Left hindlimb (tissue), 1 donor: ENCODE data around the gene PRMT3.
"Not testable (repeated sequence)": the region's sequence is repeated elsewhere in the genome, so short reads cannot be mapped to it uniquely, and the experiment has no call there.

Experiments
- DNase-seq: peaks from one replicate; pipeline ENCODE4 v3.0.0-alpha.2; 2018

PRMT3 gene

DNA sequence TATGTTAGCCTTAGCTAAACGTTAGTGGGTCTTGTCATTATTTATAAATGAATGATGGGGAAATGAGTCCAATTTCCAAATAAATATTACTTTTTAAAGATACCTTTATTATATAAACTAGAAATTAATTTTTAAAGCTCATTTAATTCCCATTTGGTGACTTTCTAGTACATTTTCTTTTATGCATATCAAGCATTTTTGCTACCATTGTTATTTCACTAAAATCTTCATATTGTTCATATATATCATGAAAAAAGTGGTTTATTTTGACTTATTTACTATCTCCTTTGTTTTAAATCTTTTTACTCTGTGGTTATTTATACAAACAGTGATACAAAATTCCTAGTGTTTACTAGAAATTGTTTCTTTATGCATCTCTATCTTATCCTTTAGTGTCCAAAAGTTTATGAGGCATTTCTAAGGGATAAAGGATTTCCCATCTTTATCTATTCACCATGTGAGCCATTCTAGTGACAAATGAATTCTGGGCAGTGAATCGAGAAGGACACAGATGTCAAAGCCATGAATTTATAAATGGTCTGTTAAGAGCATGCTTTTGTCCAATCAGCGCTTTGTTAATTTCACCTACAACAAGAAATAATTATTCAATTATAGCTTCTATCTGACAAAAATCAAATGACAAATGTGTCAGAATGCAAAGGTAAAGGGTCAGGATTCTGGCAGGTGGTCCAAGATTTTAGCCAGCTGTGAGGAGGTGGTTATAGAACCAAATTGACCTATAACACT, 70.6 kb downstream of the PRMT3 start:
- no peak for DNase-seq

DNA sequence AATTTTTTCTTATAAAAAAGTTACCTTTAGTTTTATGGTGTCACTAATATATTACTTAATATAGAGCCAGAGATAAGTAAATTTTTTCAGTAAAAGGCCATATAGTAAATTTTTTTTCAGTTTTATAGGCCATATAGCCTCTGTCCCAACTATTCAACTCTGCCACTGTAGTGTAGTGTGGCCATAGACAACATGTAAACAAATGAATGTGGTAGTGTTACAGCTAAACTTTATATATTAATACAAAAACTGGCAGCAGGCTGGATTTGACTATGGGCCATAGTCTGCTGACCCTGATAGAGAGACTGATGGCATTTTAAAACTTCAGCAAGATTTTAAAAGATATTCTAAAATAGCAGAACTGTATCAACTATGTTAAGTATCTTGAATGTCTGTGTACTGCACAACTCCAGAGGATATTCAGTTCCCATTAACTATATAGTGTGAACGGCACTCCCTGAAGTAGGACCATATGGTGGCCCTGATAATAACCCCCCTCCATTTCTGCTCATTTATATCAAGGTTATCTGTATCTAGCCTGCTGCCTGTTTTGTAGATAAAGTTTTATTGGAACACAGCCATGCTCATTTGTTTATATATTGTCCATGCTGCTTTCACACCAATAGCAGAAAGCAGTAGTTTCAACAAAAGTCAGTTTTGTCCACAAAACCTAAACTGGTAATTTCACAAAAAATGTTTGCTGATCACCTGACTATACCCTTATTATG, 71.6 kb downstream of the PRMT3 start:
- no peak for DNase-seq

DNA sequence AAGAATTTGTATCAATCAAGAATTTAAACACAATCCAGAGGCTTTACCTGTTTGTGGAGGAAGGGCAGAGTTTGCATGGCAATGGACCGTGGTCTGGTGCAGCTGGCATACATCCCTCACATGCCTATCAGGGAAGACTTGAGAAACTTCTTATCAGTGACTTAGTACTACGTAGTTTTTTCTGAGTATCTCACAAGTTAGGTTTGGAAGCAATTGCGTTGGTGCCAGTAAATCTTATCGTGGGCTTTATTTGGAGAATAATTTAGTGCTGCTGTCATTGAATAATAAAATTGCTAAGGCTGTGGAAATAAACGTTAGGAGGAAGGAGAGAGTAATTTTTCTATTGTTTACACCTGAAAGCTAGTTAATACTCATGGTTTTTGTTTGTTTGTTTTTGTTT, 72.3 kb downstream of the PRMT3 start:
- DNase-seq = no peak

DNA sequence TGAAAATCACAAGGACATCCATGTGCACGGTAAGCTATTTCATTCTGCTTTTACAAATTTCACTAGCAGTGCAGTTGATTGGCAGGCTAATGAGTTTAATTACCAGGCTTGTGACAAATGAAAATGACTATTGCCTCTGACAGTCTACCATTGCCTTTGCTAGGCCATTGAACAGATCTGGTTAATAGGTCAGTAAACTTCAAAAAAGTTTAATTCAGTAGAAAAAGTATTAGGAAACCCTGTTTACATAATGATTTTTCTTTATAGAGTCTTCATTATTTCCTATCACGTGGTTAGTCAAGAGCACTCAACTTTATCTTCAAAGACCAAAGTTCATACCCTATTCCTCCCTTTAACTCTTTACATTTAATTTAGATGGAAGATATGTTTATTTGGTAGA, 77.0 kb downstream of the PRMT3 start:
- DNase-seq = no peak

DNA sequence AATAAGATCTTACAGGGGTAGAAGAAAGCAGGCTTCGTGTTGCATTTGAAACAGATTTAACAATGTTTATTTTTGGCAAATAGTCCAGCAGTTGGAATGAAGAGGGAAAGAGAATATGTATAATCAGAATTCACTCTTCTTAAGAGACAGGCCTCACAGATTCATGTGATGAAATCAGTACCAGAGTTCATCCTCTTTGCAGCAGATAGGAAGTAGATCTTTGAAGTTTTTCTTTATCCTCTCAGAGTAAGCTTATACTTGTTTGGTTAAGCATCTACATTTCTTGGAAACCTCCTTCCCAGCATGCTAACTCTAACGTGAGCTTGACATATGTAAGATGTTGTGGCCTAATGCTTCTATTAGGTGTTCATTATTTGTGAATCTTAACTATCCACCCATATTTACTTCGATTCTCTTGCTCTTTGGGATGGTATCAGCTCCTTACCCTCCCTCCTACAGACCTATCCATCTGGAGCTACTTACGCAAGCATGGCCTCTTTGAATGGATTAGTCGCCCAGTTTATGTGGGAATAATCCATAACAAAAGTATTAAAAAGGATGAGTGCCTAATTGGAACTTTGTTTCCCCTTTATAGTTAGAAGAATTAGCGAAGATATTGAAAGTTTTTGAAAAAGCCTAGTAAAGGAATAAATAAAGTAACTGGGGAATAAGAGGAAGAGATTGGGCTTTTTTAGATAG, 80.1 kb downstream of the PRMT3 start:
- no peak for DNase-seq

DNA sequence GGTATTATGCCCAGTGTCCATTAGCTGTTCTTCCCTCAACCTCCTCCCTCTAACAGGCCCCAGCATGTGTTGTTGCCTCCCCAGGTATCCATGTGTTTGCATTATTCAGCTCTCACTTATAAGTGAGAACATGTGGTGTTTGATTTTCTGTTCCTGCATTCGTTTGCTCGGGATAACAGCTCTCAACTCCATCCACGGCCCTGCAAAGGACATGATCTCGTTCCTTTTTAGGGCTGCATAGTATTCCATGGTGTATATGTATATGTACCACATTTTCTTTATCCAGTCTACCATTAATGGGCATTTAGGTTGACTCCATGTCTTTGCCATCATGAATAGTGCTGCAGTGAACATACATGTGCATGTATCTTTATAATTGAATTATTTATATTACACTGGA, 82.8 kb downstream of the PRMT3 start:
- no peak for DNase-seq

DNA sequence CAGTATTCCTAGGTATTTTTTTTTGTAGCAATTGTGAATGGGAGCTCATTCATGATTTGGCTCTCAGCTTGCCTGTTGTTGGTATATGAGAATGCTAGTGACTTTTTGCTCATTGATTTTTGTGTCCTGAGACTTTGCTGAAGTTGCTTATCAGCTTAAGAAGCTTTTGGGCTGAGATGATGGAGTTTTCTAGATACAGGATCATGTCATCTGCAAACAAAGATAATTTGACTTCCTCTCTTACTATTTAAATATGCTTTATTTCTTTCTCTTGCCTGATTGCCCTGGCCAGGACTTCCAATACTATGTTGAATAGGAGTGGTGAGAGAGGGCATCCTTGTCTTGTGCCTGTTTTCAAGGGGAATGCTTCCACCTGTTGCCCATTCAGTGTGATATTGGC, 84.4 kb downstream of the PRMT3 start:
- not testable (repeated sequence) for DNase-seq

DNA sequence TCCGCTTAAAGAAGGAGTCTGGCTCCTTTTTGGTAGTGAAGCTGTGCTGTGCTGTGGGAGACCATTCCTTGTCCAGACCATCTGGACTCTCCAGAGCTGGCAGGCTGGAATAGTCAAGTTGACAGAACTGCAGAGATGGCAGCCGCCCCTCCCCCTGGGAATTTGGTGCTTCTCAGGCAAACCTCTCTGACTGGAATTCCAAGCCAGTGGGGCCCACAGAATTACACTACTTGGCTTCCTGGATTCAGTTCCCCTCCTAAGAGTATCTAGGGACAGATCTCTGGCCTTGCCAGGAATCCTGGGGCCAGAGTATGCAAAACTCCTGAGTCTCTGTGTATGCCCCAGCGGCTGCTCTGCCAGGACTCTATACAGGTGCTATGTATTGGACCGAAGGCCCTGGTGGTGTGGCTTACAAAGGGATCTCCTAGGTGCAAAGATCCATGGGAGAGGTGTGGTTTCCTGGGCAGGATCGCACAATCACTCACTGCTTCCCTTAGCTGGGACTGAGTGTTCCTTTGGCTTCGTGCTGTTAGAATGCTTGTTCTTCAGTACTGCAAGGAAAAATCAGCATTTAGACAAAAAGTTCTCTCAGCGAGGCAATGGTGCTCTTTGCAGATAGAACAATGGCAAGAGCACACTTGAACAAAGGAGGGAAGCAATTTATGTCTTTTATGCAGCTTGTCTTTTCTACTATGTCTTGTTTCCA, 86.8 kb downstream of the PRMT3 start:
- DNase-seq = no peak

DNA sequence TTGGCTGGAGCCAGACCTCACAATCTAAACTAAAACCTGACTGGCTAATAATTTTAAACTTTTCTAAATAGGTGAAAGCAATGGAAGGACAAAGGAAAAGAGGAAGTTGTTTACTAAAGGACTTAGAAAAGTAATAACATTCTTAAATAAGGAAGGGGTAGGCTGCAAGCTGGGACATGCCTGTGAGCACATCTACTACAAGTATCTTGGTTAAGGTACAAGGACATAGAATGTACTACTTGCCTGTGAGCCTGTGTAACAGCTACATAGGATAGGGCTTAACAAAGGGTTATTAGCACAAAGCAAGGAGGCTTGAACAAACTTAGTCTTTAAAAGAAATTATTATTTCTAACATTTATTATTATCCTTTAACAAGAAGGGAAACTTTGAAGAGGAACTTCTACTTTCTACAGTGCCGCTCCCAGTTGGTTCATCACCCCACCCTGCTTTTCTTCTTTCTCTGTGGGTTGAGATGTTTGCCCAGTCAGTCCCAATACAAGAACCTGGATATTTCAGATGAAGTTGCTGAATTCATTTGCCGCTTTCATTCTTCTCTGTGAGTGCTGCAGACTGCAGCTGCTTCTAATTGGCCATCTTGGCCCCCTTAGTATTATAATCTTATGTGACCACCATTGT, 87.5 kb downstream of the PRMT3 start:
- no peak for DNase-seq

DNA sequence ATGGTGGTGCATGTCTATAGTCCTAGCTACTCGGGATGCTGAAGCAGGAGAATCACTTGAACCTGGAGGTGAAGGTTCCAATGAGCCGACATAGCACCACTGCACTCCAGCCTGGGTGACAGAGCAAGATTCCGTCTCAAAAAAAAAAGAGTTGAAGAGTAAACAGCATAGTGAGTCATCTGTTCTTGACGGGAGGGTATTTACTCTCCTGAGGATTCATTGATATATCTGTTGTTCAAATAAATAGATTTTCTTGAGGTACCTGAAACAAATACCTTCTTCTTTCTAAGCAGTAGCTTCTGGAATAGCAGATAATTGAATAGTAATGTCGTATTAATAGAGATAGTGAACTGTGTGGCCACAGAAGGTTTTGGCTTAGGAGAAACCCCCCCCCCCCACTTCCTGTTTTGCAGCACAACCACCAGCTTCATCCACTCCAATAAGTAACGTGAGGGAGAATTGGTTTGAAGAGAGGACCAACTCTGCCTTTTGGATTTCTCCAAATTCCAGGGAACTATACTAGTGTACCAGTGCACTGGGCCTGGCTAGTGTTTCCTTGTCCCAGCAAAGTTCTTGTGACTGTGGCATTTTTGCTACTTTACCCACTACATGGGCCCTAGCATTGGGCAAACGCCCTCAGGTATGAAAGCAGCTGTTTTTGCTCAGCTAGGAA, 90.0 kb downstream of the PRMT3 start:
- no peak for DNase-seq

DNA sequence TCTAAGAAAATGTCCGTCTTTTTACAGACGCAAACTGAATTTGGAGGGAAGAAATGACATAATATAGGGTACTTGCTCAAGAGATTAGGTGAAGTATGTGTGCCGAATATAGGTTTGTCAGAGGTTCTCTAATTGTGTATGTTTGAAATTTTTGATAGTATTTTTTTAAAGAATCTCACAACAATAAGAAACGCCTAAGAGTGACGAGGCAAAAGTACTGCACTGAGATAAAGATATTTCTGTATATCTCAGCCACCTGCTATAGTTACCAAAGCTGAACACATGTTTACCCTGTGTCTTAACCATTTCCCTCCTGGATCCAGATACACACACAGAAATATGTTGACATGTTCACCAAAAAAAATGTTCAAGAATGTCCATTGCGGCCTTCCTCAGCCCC, 92.0 kb downstream of the PRMT3 start:
- no peak for DNase-seq

DNA sequence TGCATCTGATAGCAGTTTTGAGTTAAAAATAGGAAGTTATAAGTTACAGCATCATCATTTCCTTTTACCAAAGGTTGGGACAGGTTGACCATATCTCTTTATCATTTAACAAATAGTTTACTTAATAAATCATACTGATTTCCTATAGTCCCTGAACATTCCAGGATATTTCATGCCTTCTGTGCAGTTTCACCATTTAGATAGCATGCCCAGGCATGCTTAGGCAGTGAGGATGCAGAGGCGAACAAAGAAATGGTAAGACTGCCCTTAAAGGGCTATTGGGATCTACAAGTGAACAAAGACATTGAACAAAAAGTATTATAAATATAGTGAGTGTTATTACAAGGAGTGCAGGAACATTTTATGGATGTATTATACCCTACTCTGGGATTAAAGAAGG, 96.4 kb downstream of the PRMT3 start:
- no peak for DNase-seq

DNA sequence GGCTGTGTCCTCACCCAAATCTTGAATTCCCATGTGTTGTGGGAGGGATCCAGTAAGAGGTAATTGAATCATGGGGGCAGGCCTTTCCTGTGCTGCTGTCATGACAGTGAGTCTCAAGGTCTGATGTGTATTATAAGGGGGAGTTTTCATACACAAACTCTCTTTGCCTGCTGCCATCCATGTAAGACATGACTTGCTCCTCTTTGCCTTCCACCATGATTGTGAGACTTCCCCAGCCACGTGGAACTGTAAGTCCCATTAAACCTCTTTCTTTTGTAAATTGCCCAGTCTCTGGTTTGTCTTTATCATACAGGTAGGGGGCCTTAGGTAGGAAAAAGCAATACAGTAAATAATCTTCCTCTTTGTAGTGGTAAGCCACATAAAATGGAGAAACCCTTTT, 96.9 kb downstream of the PRMT3 start:
- not testable (repeated sequence) for DNase-seq

DNA sequence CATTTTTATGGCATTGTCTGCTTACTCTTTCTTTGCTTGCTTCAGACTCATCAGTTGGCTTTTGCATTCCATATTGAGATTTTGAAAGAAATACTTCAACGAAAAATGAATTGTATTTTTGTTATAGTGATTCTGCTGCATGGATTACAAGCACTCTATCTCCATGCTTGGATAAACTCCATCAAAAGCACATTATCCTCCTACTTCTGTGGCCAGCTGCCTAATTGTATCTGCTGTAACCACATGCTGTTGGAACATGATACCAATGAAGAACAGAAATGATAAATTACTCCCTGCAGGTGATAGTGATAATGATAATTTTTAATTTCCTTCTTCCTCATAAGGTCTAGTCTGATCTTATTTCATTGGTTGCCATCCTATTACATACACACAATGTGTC, 100.8 kb downstream of the PRMT3 start:
- DNase-seq = no peak

DNA sequence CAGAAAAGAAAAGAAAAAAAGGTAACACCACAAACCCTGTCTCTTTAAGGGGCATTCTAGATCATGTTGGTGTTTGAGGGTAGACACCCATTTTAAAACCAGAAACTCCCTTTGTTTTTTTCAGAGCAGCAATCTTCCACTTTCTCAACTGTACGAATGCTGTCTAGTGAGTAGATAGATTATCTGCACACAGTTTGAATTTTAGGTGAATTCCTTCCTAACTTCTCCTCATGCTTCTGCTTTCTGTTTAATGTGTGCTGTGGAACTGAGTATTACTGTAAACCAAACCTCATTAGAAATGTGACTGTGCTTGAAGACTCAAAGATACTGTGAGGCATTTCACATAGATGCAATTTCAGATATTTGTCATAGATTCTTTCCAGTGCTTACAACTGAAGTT, 102.4 kb downstream of the PRMT3 start:
- no peak for DNase-seq

DNA sequence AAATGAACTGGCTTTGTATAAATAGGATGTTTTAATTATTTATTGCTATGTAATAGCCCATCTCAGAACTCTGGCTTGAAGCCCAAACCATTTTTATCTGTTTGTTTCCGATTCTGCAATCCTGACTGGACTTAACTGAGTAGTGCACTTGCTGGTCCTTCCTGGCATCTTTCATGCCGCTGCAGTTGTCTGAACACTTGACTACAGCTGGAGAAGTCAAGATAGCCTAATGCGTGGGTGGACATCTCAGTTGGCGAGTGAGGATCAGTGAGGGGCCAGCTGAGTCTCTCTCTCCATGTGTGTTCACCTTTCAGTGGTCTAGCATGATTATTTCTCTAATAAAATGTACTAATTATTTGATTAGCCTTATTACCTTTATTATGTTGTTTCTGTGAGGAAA, 105.8 kb downstream of the PRMT3 start:
- no peak for DNase-seq

DNA sequence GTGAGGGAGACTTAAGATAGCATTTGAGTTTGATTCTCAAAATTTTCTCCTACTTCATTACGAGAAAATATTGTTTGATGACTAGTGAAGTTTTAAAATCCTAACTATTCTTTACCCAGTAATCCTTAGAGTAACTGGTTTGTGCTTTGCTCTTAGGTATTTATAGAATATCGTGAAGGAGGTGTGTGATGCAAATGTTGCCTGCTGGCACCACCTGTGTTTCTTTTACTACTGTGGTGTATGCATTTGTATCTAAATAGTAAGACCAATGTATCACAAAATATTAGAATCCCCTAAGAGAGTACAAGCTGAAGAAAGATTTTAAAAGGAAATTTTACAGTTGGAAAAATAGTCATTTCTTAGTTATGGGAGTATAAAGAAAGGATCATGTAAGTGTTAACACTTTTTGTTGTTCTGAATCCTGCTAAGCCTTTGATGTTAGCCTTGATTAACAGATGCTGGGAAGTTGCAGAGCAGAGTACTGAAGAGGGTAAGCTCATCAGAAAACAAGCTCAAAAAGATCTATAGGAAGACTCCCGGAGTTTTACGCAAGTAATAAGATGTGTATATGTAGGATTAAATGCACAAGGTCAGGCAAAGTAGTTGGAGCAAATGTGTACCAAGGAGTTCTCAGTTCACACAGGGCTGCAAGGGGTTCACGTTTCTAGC, 109.7 kb downstream of the PRMT3 start:
- DNase-seq = no peak

DNA sequence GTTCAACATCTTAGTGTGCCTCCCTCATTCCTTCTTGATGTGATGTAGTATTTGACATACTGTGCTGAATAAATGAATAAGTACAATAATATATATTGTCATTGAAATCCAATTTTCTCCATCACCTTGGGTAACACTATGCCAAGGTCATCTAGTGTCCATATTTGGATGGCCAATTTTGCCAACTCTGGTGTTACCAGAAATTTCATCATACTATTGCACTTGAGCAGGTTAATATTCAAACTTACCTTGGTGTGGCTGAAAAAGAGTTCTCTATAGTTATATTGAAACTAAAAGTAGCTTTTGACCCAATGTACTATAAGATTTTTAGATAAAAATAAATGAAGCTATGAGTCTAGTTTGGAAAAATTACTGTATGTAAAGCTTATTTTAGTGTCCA, 113.7 kb downstream of the PRMT3 start:
- no peak for DNase-seq

DNA sequence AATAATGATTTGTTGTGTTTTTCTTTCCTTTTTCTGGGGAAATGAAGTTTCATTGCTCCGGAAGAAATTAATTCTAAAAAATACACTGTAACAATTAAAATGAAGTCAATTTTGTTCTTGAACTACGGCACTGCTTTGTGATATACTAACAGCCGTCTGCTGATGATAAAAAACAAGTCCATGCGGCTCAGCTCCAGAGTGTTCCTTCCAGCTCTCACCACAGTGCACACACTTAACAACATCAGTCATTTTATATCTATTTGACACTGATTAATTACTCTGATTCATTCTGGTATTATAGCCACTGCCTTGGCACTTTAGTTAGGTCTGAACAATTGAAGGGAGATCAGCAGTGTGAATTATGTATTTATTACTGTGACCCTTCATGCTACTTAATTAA, 114.5 kb downstream of the PRMT3 start:
- no peak for DNase-seq

DNA sequence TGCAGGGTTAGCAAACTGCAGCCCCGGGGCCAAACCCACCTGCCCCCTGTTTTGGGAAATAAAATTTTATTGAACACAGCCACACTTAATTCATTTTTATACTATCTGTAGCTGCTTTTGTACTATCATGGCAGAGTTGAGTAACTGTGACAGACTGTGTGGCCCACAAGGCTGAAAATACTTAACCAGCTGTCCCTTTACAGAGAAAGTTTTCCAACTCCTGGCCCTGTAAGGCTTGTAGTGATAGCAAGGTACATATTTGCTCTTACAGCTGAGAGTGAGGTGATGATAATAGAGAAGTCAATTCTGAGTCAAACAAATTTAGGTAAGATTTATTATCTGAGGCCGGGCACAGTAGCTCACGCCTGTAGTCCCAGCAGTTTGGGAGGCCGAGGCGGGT, 124.5 kb downstream of the PRMT3 start:
- DNase-seq = no peak

DNA sequence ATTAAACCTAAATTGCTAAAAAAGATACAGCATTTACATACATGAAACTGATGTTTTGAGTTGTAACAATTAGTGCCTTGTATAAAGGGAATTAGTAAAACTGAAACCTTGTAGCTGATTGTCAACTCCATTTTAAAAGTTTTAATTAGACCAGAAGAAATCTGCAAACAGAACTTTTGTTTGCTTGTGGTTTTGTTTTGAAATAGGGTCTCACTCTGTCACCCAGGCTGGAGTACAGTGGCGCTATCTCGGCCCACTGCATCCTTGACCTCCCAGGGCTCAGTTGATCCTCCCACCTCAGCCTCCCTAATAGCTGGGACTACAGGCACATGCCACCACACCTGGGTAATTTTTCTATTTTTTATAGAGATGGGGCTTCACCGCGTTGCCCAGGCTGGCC, 125.4 kb downstream of the PRMT3 start:
- no peak for DNase-seq

DNA sequence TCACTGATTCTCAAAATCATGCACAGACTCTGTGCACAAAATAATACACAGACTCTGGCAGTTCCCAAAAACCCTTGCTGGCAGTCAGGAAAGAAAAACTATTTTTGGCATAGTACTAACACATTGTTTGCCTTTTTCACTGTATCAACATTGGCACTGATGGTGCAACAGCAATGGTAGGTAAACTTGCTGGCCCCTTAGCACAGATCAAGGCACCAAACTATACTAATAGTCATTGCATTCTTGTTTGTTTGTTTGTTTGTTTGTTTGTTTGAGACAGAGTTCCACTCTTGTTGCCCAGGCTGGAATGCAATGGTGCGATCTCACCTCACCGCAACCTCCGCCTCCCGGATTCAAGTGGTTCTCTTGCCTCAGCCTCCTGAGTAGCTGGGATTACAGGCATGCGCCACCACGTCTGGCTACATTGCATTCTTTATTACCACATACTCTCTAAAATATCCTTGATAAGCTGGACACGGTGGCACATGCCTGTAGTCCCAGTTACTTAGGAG, 130.9 kb downstream of the PRMT3 start:
- no peak for DNase-seq
